DMS53 treated with DMSO at 0.1 percent for 48 hours (cell line): ENCODE results near the gene GNAI2.
"Not testable (repeated sequence)": the region's sequence is repeated elsewhere in the genome, so short reads cannot be mapped to it uniquely, and the experiment has no call there.

Experiments
- DNase-seq: peaks from one replicate; lab custom pipeline; 2025; ENCODE audit not compliant: unreplicated experiment; lab: John Stamatoyannopoulos, UW

Gene GNAI2

DNA sequence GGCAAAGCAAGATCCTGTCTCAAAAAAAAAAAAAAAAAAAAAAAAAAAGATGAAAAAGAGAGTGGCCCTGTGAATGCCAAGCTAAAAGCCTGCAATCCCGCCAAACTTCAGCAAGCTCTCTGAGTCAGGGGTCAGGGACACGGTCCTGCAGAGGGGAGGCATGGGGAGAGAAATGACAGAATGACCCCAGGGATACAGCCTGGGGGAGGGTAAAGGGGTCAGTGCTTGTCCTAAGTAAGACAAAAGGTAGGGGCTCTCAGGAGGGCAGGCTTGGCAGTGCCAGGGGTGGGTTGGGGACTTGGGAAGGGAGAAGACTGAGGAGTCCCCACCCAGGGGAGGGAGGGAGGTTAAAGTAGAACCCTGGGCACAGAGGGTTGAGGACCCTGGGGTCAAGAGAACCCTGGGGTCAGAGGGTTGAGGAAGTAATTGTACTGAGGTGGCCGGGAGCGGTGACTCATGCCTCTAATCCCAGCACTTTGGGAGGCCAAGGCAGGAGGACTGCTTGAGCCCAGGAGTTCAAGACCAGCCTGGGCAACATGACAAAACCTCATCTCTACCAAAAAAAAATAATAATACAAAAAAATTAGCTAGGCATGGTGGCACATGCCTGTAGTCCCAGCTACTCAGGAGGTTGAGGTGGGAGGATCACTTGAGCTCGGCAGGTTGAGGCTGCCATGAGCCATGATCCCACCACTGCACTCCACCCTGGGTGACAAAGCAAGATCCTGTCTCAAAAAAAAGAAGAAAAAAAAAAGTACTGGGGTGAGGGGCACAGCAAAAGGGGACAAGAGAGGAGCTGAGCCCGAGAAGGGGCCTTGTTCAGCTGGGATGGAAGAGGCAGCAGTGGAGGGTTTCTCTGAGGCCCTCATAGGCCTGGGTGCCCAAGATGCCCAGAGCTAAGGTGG lies 27.7 kb downstream of the GNAI2 start:
- DNase-seq, result no peak

DNA sequence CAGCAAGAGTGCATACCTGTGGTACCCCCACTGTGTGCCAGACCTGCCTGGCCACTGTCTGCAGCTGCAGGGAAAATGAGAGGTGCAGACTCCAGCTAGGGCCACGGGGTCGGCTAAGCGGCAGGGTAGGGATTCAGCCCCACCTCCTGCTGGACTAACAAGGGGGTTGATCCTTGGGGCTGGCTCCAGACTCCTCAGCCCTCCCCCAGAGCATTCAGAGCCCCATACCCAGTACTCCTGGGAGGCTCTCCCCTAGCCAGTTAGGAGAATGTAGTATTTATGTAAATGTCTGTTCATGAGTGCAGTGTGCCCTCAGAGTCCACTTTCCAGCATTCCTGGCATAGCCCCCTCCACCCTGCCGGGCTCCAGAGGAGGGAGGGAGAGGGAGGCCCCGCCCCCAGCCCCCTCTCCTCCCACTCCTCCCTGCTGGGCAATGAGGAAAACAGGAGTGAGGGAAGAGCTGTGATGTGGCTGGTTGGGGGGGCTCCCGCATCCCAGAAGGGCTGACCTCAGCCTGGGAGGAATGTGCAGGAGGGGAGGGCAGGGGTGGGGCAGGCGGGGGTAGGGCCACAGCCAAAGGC lies 28.5 kb downstream of the GNAI2 start:
- no peak for DNase-seq

DNA sequence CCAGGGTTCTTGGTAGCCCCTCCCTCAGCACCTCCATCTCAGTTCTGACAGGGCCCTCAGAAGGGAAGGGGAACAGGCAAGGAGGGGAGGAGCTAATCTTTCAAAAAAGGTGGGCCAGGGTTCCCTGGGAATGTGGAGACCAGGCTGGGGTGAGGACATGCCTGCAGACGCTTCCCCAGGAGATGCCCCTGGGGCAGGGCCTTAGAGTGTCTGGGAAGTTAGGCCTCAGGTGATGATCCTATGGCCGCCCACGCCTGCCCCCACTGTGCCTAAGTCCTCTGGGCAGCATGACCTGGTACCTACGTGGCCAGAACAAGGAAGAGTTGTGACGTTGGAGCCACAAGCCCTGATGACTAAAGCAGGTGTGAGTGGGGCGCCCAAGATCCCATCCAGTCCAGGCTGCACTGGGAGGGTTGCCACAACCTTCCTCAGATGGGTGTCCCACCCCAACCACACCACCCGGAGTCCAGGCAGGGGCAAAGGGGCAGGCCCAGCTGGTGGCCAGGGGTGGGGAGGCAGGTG lies 29.0 kb downstream of the GNAI2 start:
- DNase-seq, result no peak

DNA sequence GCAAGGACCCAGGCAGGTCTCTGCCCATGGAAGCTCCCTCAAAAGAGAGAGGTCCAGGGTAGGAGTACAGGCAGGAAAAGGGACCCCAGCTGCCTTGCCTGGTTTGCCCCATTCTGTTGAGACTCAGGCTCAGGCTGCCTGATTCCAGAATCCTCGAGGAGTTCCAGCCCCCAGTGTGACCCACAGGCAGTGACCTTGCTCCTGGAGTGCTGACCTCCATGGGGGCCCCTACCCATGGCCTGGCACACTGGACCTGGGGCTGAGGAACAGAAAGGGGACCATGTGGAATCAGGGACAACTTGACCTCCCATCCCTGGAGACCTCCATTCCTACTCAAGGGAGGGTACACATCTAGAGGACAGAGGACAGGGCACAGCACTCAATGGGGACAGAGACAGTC lies 29.6 kb downstream of the GNAI2 start:
- DNase-seq, result no peak

DNA sequence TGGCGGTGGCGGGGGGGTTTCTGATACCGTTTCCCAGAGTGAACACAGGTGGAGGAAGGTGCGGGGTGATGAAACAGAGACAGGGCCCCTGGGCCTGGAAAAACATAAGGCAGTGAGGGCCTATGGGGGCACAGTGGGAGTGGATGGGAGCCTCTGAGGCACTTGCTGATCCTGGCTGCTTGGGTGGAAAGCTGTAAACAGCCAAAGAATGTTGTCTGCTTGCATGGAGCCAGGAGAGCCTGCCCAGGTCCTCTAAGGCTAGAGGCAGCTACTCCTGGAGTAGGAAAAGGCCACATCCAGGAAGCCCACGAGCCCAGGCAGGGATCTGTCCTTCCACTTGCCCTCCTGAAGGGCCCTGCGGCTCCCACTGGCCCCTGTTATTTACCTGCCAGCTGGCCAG lies 30.0 kb downstream of the GNAI2 start:
- DNase-seq, result no peak

DNA sequence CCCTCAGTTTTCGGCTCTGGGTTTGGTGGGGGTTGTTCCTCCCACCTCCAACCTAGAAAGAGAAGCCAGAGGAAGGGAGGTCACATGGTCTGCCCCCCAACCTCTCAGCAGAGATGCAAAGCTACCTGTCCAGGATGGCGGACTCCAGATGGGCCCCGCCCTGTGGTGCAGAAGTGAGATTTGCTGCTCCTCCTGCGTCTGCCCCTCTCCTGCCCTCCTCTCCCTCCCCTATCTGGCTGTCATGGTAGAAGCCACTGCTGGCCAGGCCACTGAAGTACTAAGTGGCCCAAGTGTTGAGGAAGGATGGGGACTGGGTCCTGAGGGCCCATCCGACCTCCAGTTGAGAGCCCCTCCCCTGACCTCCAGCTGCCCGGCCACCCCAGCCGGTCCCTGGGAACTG lies 30.8 kb downstream of the GNAI2 start:
- DNase-seq, result no peak

DNA sequence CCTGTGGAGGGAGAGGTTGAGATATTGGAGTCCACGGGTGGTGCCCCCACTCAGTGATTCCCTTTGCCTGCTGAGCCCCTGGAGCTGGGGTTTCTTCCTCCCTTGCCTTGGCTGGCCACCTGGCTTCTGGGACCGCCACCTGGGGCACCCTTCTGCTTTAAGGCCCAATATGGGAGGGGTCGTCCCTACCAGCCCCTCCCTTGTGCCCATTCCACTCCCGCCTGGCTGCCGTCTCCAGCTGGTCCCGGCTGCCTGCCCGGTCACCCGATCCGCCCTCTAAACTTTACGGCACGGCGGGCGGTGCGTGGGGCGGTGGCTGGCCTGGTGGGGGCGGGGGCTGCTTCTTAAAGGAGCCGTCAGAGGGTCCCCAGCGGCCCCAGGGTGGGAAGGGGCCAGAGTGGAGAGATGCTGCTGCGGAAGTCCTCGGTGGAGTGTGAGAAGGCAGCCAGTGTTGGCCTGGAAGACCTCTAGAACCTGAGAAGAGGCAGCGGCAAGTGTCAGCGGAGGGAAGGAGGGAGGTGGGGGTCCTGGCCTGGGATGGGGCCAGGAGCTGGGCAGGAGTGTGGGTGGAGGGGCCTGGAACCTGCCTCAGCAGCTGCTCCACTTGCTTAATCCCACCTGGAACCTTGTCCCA lies 31.4 kb downstream of the GNAI2 start:
- DNase-seq, result no peak

DNA sequence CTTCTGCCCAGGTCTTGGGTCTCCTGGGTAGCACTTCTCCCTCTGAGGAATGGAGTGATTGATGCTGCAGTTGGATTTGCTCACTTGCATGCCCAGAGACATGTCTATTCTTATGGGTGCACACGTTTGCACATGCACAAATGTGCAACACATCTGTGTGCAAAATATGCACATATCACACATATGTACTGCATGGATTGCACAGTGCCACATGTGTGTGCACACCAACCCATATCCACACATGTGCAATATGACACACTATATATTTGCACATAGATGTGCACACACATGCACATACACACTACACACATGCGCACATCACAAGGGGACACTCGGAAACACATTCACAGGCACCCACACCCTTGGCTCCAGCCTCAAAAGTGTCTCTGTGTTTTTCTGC lies 32.3 kb downstream of the GNAI2 start:
- no peak for DNase-seq

DNA sequence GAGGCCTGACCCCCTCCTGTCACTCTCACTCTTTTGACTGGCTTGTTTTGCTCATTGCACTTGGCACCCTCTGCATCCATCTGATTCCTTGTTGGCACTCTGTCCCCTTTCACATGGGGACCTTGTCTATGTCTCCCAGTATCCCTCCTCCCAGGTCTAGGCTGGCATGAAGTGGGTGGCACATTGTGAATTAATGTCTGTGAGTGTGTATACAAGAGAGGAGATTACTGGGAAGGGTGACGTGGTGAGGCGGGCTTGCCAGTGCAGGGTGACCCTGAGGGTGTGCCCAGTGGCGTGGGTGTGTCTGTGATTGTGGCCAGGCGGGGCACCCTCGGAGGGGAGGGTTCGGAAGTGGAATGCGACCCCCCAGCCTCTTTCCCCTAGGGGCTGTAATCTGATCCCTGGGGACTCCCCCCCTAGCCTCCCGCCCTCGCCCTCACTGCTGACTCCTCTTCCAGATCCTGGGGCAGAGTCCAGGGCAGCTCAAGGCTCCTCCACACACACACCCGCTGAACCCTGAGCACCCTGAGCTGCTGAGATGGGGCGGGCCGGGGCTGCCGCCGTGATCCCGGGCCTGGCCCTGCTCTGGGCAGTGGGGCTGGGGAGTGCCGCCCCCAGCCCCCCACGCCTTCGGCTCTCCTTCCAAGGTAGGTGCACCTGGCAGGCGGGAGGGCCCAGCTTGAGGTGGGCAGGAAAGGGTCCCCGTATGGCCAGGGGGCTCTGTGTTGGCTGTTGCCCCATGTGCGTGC lies 32.9 kb downstream of the GNAI2 start, which contains the start of gene SEMA3B:
Gene SEMA3B, plus strand, starts transcription at position 445 of the 749 bp plus-strand sequence. Its CDS starts 94 bp downstream, at position 539.
- no peak for DNase-seq

DNA sequence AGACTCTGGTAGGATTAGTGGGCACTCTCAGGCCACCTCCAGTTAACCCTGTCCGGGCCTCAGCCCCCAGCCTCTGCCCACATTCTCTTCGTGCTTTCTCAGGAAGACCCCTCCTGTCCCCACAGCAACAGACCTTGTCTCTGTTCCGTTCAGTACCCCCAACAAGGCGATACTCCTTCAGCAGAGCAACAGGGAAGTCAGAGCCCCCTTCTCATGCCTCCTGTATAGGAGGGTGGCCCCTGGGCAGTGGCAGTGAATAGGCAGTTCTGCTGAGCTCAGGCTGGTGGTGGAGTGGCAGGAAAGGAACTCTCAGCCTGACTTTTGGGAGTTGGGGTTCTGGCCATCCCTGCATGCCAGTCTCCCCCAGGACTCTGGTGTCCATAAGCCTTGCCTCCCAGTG lies 33.5 kb downstream of the GNAI2 start:
- no peak for DNase-seq

DNA sequence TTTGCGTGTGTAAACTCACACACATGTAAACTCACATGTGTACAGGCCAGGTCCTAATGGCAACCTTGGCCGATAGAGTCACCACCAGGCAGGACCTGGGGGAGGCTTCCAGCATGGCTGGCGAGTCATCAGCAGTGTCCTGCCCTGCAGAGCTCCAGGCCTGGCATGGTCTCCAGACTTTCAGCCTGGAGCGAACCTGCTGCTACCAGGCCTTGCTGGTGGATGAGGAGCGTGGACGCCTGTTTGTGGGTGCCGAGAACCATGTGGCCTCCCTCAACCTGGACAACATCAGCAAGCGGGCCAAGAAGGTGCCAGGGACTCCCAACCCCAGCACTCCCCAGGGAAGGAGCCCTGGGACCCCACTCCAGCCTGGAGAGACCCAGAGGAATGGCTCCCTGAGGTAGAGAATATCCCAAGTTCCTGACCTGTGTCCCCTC lies 34.0 kb downstream of the GNAI2 start:
- DNase-seq, result no peak

DNA sequence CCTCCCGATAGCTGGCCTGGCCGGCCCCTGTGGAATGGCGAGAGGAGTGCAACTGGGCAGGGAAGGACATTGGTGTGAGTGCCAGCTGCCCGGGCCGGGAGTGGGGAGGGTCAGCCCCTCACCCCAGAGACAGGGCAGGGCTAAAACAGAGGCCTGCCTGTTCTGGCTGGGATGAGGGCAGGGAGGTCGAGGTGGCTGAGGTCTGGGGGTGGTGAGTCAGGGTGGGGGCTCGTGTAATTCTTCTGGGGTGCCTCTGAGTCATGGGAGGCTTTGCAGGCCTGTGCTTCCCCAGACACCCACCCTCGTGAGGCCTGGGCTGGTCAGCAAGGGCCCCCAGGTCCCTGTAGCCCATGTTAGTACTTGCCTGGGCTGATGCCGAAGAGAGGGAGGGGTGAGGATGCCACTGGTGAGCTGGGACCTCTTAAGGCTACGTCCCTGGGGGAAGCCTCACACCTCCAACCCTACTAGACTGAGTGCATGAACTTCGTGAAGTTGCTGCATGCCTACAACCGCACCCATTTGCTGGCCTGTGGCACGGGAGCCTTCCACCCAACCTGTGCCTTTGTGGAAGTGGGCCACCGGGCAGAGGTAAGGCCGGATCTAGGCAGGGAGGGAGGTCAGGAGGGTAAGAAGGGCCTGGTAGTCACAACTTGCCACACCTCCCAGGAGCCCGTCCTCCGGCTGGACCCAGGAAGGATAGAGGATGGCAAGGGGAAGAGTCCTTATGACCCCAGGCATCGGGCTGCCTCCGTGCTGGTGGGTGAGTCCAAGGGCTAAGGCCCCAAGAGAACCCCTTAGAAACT lies 34.6 kb downstream of the GNAI2 start:
- DNase-seq, result no peak

DNA sequence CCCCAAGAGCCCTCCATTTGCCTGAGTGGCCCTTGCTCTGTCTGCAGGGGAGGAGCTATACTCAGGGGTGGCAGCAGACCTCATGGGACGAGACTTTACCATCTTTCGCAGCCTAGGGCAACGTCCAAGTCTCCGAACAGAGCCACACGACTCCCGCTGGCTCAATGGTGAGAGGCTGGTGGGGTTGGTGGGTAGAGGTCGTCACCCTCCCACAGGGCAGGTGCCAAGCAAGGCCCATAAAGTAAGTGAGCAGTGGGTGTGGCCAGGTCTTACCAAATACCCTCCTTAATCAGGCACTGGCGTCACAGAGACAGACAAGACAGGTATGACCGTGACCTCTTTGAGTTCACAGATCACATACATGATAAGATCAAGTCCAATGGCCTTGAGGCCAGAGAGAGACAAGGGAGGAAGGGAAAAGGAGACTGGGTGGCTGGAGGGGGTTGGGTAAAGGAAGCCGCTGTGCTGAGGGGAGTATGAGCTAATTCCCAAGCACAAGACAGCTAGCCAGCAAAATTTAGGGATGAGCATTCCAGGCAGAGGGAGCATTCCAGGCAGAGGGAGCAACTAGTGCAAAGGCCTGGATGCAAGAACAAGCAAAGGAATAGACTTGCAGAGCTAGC lies 35.4 kb downstream of the GNAI2 start:
- no peak for DNase-seq

DNA sequence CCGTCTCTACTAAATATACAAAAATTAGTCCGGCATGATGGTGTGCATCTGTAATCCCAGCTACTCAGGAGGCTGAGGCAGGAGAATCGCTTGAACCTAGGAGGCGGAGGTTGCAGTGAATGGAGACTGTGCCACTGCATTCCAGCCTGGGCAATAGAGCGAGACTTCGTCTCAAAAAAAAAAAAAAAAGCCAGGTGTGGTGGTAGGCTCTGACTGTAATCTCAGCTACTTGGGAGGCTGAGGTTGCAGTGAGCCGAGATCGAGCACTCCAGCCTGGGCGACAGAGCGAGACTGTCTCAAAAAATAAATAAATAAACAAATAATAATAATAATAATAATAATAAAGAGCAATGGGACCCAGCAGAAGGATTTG lies 36.5 kb downstream of the GNAI2 start:
- not testable (repeated sequence) for DNase-seq

DNA sequence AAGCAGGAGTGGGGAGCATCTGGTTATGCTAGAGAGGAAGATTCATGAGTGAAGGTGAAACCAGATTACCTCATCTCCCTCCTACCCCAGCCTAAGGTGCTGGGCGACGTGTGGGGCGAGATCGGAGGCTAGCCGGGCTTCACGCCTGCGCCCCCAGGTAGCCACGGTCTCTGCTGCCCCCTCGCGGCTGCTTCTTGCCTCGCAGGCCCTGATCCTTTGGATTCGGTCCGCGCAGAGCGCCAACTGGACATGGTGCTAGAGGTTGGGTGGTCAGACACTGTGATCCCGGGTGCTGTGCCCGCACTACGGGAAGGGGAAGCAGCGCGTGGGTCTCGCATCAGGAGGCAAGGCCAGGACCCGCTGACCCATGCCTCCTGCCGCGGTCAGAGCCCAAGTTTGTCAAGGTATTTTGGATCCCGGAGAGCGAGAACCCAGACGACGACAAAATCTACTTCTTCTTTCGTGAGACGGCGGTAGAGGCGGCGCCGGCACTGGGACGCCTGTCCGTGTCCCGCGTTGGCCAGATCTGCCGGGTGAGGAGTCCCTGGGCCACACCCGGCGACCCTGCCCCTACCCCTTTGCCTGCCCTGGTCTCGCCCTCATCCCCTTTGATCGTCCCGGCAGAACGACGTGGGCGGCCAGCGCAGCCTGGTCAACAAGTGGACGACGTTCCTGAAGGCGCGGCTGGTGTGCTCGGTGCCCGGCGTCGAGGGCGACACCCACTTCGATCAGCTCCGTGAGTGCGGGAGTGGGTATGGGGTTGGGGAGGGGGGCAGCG lies 37.1 kb downstream of the GNAI2 start:
- peak; percentile 20 for DNase-seq

DNA sequence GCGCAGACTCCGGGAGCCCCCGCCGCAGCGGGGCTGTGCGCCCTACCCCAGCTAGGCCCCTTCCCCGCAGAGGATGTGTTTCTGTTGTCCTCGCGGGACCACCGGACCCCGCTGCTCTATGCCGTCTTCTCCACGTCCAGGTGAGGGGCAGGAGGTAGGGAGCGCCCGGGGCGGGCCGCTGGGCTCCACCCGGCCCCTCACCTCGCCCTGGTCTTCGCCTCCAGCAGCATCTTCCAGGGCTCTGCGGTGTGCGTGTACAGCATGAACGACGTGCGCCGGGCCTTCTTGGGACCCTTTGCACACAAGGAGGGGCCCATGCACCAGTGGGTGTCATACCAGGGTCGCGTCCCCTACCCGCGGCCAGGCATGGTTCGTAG lies 37.7 kb downstream of the GNAI2 start:
- DNase-seq, result no peak

DNA sequence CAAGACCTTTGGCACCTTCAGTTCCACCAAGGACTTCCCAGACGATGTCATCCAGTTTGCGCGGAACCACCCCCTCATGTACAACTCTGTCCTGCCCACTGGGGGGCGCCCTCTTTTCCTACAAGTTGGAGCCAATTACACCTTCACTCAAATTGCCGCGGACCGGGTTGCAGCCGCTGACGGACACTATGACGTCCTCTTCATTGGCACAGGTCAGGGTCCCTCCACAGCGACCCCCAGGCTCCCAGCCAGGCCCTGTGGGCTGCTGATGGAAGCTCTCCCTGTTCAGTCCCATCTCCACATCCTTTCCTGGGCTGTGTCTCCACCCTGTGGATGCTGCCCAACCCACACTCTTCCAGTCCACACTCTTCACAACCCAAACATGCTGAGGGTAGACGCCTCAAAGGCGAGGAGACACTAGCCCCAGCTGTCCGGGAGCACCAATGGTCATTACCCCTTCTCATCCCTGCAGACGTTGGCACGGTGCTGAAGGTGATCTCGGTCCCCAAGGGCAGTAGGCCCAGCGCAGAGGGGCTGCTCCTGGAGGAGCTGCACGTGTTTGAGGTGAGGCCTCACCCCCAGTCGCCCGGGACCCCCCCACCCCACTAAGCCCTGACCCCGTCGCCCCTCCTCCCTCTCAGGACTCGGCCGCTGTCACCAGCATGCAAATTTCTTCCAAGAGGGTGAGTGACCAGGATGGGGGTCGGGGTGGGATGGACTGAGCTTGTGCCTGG lies 38.5 kb downstream of the GNAI2 start:
- peak; percentile 20 for DNase-seq
